Mesenchymal stem cell (in vitro differentiated cells and primary cell): Measurements from ENCODE around the gene TUFM.

Source experiments
- DNase-seq: peaks from one replicate; pipeline ENCODE4 v3.0.0-alpha.2; 2013
- H2AFZ ChIP-seq: one replicate; pipeline ENCODE4 v1.6.1; 2013; ENCODE audit warnings: low read depth, mild to moderate bottlenecking, control low read depth, inconsistent platforms, low read length, moderate library complexity
- H2AK5ac ChIP-seq: 2 replicates; pipeline ENCODE4 v1.6.1; 2013; ENCODE audit warnings: low read length, moderate library complexity, mild to moderate bottlenecking, inconsistent platforms; ENCODE audit not compliant: severe bottlenecking
- H2BK120ac ChIP-seq: one replicate; pipeline ENCODE4 v1.6.1; 2013; ENCODE audit warnings: low read depth, mild to moderate bottlenecking, inconsistent platforms, low read length, moderate library complexity
- H2BK12ac ChIP-seq, 2 experiments: one replicate each; pipeline ENCODE4 v1.6.1; 2013; ENCODE audit warnings: inconsistent platforms in 2 of 2, low read length in 2 of 2, mild to moderate bottlenecking in 2 of 2, moderate library complexity in 2 of 2, control low read depth in 1 of 2
- H2BK15ac ChIP-seq: one replicate; pipeline ENCODE4 v1.6.1; 2013; ENCODE audit warnings: mild to moderate bottlenecking, low read depth, inconsistent platforms; ENCODE audit not compliant: poor library complexity, severe bottlenecking
- H2BK5ac ChIP-seq: 2 replicates; pipeline ENCODE4 v1.6.1; 2013; ENCODE audit warnings: low read depth, mild to moderate bottlenecking, low read length, control low read depth, inconsistent platforms; ENCODE audit not compliant: poor library complexity, severe bottlenecking
- H3K14ac ChIP-seq, 2 experiments: one replicate each; pipeline ENCODE4 v1.6.1; 2013; ENCODE audit warnings: inconsistent platforms in 2 of 2, low read length in 2 of 2, control low read depth in 1 of 2, mild to moderate bottlenecking in 1 of 2, moderate library complexity in 1 of 2
- H3K18ac ChIP-seq, 2 experiments: one replicate each; pipeline ENCODE4 v1.6.1; 2013; ENCODE audit warnings: inconsistent platforms in 2 of 2, low read length in 2 of 2, control low read depth in 1 of 2, low read depth in 1 of 2, mild to moderate bottlenecking in 1 of 2
- H3K23ac ChIP-seq, 2 experiments: one replicate each; pipeline ENCODE4 v1.6.1; 2013; ENCODE audit warnings: inconsistent platforms in 2 of 2, low read length in 2 of 2, mild to moderate bottlenecking in 2 of 2, moderate library complexity in 2 of 2, control low read depth in 1 of 2
- H3K27ac ChIP-seq: 2 replicates; pipeline ENCODE4 v1.5.1; 2013; ENCODE audit warnings: mild to moderate bottlenecking, moderate library complexity, low read length, control low read depth, inconsistent platforms; ENCODE audit not compliant: poor library complexity, severe bottlenecking
- H3K27me3 ChIP-seq, 2 experiments: 2 replicates each; pipeline versions ENCODE4 v1.6.1 to v1.7.0; 2013; ENCODE audit warnings: low read length in 2 of 2, mild to moderate bottlenecking in 2 of 2, moderate library complexity in 2 of 2, control low read depth in 1 of 2, inconsistent platforms in 1 of 2; ENCODE audit not compliant: control insufficient read depth in 1 of 2, insufficient read depth in 1 of 2
- H3K36me3 ChIP-seq, 2 experiments: 2 replicates each; pipeline versions ENCODE4 v1.6.1 to v1.7.0; 2013; ENCODE audit warnings: low read length in 2 of 2, control low read depth in 1 of 2, inconsistent platforms in 1 of 2, low read depth in 1 of 2, mild to moderate bottlenecking in 1 of 2; ENCODE audit not compliant: insufficient read depth in 2 of 2, control insufficient read depth in 1 of 2
- H3K4ac ChIP-seq, 2 experiments: one replicate each; pipeline ENCODE4 v1.6.1; 2013; ENCODE audit warnings: inconsistent platforms in 2 of 2, low read length in 2 of 2, mild to moderate bottlenecking in 2 of 2, moderate library complexity in 2 of 2, control low read depth in 1 of 2, low read depth in 1 of 2
- H3K4me1 ChIP-seq: 2 replicates; pipeline ENCODE4 v1.6.1; 2013; ENCODE audit warnings: low read depth, low read length, control low read depth; ENCODE audit not compliant: control insufficient read depth, insufficient read depth
- H3K4me2 ChIP-seq: 2 replicates; pipeline ENCODE4 v1.6.1; 2013; ENCODE audit warnings: low read length, mild to moderate bottlenecking, inconsistent platforms; ENCODE audit not compliant: poor library complexity, severe bottlenecking
- H3K4me3 ChIP-seq, 2 experiments: 2 replicates each; pipeline versions ENCODE4 v1.5.1 to v1.7.0; 2013; ENCODE audit warnings: low read length in 2 of 2, mild to moderate bottlenecking in 2 of 2, control low read depth in 1 of 2, low read depth in 1 of 2; ENCODE audit not compliant: insufficient read depth in 1 of 2
- H3K79me1 ChIP-seq: replicated peaks from 2 replicates; pipeline ENCODE4 v1.6.1; 2013; ENCODE audit warnings: mild to moderate bottlenecking, control low read depth, low read length, inconsistent platforms; ENCODE audit not compliant: poor library complexity, severe bottlenecking
- H3K9ac ChIP-seq: 2 replicates; pipeline ENCODE4 v1.7.0; 2013; ENCODE audit warnings: mild to moderate bottlenecking, low read length, moderate library complexity
- H3K9me3 ChIP-seq: 2 replicates; pipeline ENCODE4 v1.7.0; 2013; ENCODE audit warnings: mild to moderate bottlenecking, low read length; ENCODE audit not compliant: control insufficient read depth
- H4K8ac ChIP-seq: one replicate; pipeline ENCODE4 v1.6.1; 2013; ENCODE audit warnings: inconsistent platforms, mild to moderate bottlenecking, low read length, moderate library complexity
- H4K91ac ChIP-seq: one replicate; pipeline ENCODE4 v1.6.1; 2013; ENCODE audit warnings: mild to moderate bottlenecking, low read length, inconsistent platforms
- WGBS: methylation state at CpG from one replicate; pipeline ENCODE4 v1.1.7; 2013; ENCODE audit warnings: mixed read lengths; 5-methylcytosine and 5-hydroxymethylcytosine counted together

Gene TUFM

GRCh38 chr16:28865722-28866453 is 19.7 kb upstream of the TUFM start:
- Histone ChIP-seq H3K23ac (no peak overlapping the region), H2BK12ac (no peak overlapping the region), H3K9me3 (no peaks in the 10 kb centered on the region), H2AFZ (no peak overlapping the region), H3K18ac (no peak overlapping the region), H3K4me1 (peaks cover 17% of the 10 kb centered on the region), H3K4me3 (peak overlapping the region in 1 of 2 experiments; percentile 98), H2AK5ac (no peak overlapping the region), H3K4me2 (no peak overlapping the region), H3K79me1 (peaks cover 39% of the 10 kb centered on the region), H3K27me3 (no peaks in the 10 kb centered on the region), H3K14ac (no peak overlapping the region), H4K91ac (peak overlapping the region; percentile 41), H2BK120ac (no peak overlapping the region), H3K4ac (no peak overlapping the region), H2BK15ac (no peak overlapping the region), H4K8ac (peak overlapping the region; percentile 6), H3K9ac (peak overlapping the region; percentile 98), H3K36me3 (peaks cover 41 to 50% of the 10 kb centered on the region in 2 experiments), H2BK5ac (no peak overlapping the region), H3K27ac (no peak overlapping the region)
- WGBS, result 95% methylated on average over 27 of the region's 32 CpGs
- no peak for DNase-seq

- H2BK5ac ChIP-seq, result no peak overlapping the region
- H3K18ac ChIP-seq, result no peak overlapping the region
- H2BK15ac ChIP-seq, result no peak overlapping the region
- H3K9ac ChIP-seq, result peak overlapping the region; percentile 98
- H3K14ac ChIP-seq, result no peak overlapping the region
- no peaks in the 10 kb centered on the region for H3K9me3 ChIP-seq
- peaks cover 17% of the 10 kb centered on the region for H3K4me1 ChIP-seq
- no peak overlapping the region for H3K4ac ChIP-seq
- peak overlapping the region; percentile 88 for H3K4me2 ChIP-seq
- no peak overlapping the region for H4K8ac ChIP-seq
- peaks cover 34 to 43% of the 10 kb centered on the region in 2 experiments for H3K36me3 ChIP-seq
- no peak overlapping the region for H3K27ac ChIP-seq
- peaks cover 34% of the 10 kb centered on the region for H3K79me1 ChIP-seq
- H4K91ac ChIP-seq, result no peak overlapping the region
- no peak overlapping the region for H2AFZ ChIP-seq
- 93% methylated on average over 12 of the region's 12 CpGs for WGBS
- no peak overlapping the region for H3K23ac ChIP-seq
- DNase-seq, result no peak
- no peaks in the 10 kb centered on the region for H3K27me3 ChIP-seq
- H2BK12ac ChIP-seq, result no peak overlapping the region
- no peak overlapping the region for H2AK5ac ChIP-seq
- H2BK120ac ChIP-seq, result no peak overlapping the region
- H3K4me3 ChIP-seq, result peak overlapping the region in 1 of 2 experiments; percentile 98
Measured at GRCh38 chr16:28865001-28865688, 19.0 kb upstream of the TUFM start.

- Histone ChIP-seq H3K9me3 (no peaks in the 10 kb centered on the region), H2BK120ac (peak overlapping the region; percentile 88), H2AK5ac (peak overlapping the region; percentile 48), H3K27ac (peak overlapping the region; percentile 52), H3K4ac (peak overlapping the region; percentile 77 to 87), H3K36me3 (peaks cover 25 to 34% of the 10 kb centered on the region in 2 experiments), H3K14ac (peak overlapping the region in 1 of 2 experiments; percentile 85), H3K4me3 (peak overlapping the region; percentile 91 to 98), H3K4me1 (peaks cover 17% of the 10 kb centered on the region), H3K79me1 (peaks cover 25% of the 10 kb centered on the region), H3K4me2 (peak overlapping the region; percentile 88), H4K8ac (peak overlapping the region; percentile 100), H3K27me3 (no peaks in the 10 kb centered on the region), H3K9ac (peak overlapping the region; percentile 98), H2BK15ac (peak overlapping the region; percentile 38), H3K18ac (peak overlapping the region; percentile 71 to 95), H2BK5ac (no peak overlapping the region), H2AFZ (peak overlapping the region; percentile 29), H4K91ac (peak overlapping the region; percentile 80), H2BK12ac (peak overlapping the region in 1 of 2 experiments; percentile 68), H3K23ac (peak overlapping the region in 1 of 2 experiments; percentile 46)
- DNase-seq, result peak; percentile 63
- WGBS, result 4% methylated on average over 31 of the region's 42 CpGs
Measured at GRCh38 chr16:28863929-28864793, 18.0 kb upstream of the TUFM start.
